ENCODE results near the gene GPR137.
A peak's percentile ranks its signal among the peaks of the same experiment; 100 is the strongest.

GPR137 gene

GRCh38 chr11:64276653-64277431 lies 8.8 kb upstream of the GPR137 start:
- no peak for DNase-seq
- intact Hi-C loops (cut with DNase I): no loop called here

- intact Hi-C loops (cut with DNase I): no loop called here
- DNase-seq: no peak
Measured at GRCh38 chr11:64278576-64279190, 7.0 kb upstream of the GPR137 start.

- intact Hi-C loops (cut with DNase I): no loop called here
- no peak for DNase-seq
Measured at GRCh38 chr11:64281957-64282770, 3.5 kb upstream of the GPR137 start.

GRCh38 chr11:64283092-64283491 lies 2.6 kb upstream of the GPR137 start:
- intact Hi-C loops (cut with DNase I): no loop called here
- no peak for DNase-seq

GRCh38 chr11:64284048-64284961 lies 1.3 kb upstream of the GPR137 start, which contains the start of gene BAD:
TSS of gene BAD (minus strand) at chr11:64284665. CDS start at chr11:64284368, 297 bp downstream.
- intact Hi-C loops (cut with DNase I): loop anchor here (2.0 kb wide), 1 partner anchor 14 kb away; no protein-coding TSS in a partner anchor
- peak; percentile 97 to 99 (median 98) for DNase-seq

- intact Hi-C loops (cut with DNase I): loop anchor here (2.0 kb wide), 1 partner anchor 15 kb away; no protein-coding TSS in a partner anchor
Measured at GRCh38 chr11:64285885-64286800, 495 bp downstream of the GPR137 start.

GRCh38 chr11:64286801-64287159 lies 1.1 kb downstream of the GPR137 start:
- intact Hi-C loops (cut with DNase I): no loop called here
- DNase-seq: no peak

More at GRCh38 chr11:64285885-64286800, 495 bp downstream of the GPR137 start:
- peak in 1 of 42 donors; percentile 21 for DNase-seq

GRCh38 chr11:64287676-64288352 lies 2.2 kb downstream of the GPR137 start:
- no peak for DNase-seq
- intact Hi-C loops (cut with DNase I): no loop called here

GRCh38 chr11:64288353-64288750 lies 2.7 kb downstream of the GPR137 start:
- no peak for DNase-seq
- intact Hi-C loops (cut with DNase I): no loop called here

- no peak for DNase-seq
- intact Hi-C loops (cut with DNase I): no loop called here
Measured at GRCh38 chr11:64289002-64289564, 3.4 kb downstream of the GPR137 start.

- DNase-seq: peak in 1 of 42 donors; percentile 39
- intact Hi-C loops (cut with DNase I): no loop called here
Measured at GRCh38 chr11:64290352-64291261, 5.0 kb downstream of the GPR137 start.

- intact Hi-C loops (cut with DNase I): no loop called here
- no peak for DNase-seq
Measured at GRCh38 chr11:64291262-64291751, 5.7 kb downstream of the GPR137 start, which contains the start of gene KCNK4. TSS of gene KCNK4 (plus strand) at chr11:64291302. CDS start at chr11:64293019, 1,717 bp downstream.

GRCh38 chr11:64291752-64292459 lies 6.3 kb downstream of the GPR137 start:
- intact Hi-C loops (cut with DNase I): no loop called here
- DNase-seq: peak in 6 of 42 donors; percentile 17 to 56 (median 43)

GRCh38 chr11:64292460-64293254 lies 7.0 kb downstream of the GPR137 start:
- peak in 3 of 42 donors; percentile 22 to 39 (median 33) for DNase-seq
- intact Hi-C loops (cut with DNase I): no loop called here

Data from head of caudate nucleus (tissue), 42 donors.